SU-DHL-6 (cell line): ENCODE measurements around the gene ARG2.
"Not testable (repeated sequence)": the region's sequence is repeated elsewhere in the genome, so short reads cannot be mapped to it uniquely, and the experiment has no call there.

Source experiments
- EZH2phosphoT487 ChIP-seq: fragments of 200-600 bp; sonication (generic), shearing (Covaris generic); conservative IDR thresholded peaks from 2 replicates; pipeline ENCODE4 v1.6.1; 2018; ENCODE audit warnings: mild to moderate bottlenecking, antibody characterized with exemption, low read length, moderate library complexity, mixed read lengths
- TF ChIP-seq, protein P1 (sequence below): fragments of 200-600 bp; sonication (generic); IDR thresholded peaks from one replicate; pipeline ENCODE4 v1.5.1; 2017; ENCODE audit warnings: antibody characterized with exemption, mild to moderate bottlenecking, low read length, moderate library complexity; ENCODE audit not compliant: insufficient read depth, poor library complexity, severe bottlenecking

GRCh38 chr14:67593650-67594049 lies 26.1 kb upstream of the ARG2 start:
- TF ChIP-seq, protein P1, sequence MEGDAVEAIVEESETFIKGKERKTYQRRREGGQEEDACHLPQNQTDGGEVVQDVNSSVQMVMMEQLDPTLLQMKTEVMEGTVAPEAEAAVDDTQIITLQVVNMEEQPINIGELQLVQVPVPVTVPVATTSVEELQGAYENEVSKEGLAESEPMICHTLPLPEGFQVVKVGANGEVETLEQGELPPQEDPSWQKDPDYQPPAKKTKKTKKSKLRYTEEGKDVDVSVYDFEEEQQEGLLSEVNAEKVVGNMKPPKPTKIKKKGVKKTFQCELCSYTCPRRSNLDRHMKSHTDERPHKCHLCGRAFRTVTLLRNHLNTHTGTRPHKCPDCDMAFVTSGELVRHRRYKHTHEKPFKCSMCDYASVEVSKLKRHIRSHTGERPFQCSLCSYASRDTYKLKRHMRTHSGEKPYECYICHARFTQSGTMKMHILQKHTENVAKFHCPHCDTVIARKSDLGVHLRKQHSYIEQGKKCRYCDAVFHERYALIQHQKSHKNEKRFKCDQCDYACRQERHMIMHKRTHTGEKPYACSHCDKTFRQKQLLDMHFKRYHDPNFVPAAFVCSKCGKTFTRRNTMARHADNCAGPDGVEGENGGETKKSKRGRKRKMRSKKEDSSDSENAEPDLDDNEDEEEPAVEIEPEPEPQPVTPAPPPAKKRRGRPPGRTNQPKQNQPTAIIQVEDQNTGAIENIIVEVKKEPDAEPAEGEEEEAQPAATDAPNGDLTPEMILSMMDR = not testable (repeated sequence)
- not testable (repeated sequence) for TF ChIP-seq EZH2phosphoT487
